H9 (cell line): Measurements from ENCODE around the gene RICTOR. TPM values are rescaled to one million over a fixed set of nuclear protein-coding genes. Genes with fewer than 3 reads are reported as not detected.
A peak's percentile ranks its signal among the peaks of the same experiment; 100 is the strongest.

Experiments used
- DNase-seq: peaks from one replicate; pipeline ENCODE4 v3.0.0-alpha.2; 2017
- H2AFZ ChIP-seq: one replicate; pipeline ENCODE4 v1.6.1; 2013; ENCODE audit warnings: mild to moderate bottlenecking, low read length, control low read depth, moderate library complexity
- H2AK5ac ChIP-seq: 2 replicates; pipeline ENCODE4 v1.6.1; 2013; ENCODE audit warnings: low read length, control low read depth, mixed read lengths; ENCODE audit not compliant: insufficient read length
- H2BK120ac ChIP-seq: one replicate; pipeline ENCODE4 v1.6.1; 2013; ENCODE audit warnings: low read depth, mild to moderate bottlenecking, low read length, control low read depth, inconsistent platforms; ENCODE audit not compliant: poor library complexity, severe bottlenecking
- H2BK12ac ChIP-seq: 2 replicates; pipeline ENCODE4 v1.6.1; 2013; ENCODE audit warnings: low read length, control low read depth, mixed read lengths, low read depth; ENCODE audit not compliant: insufficient read length
- H2BK15ac ChIP-seq: 2 replicates; pipeline ENCODE4 v1.6.1; 2013; ENCODE audit warnings: low read depth, low read length, control low read depth
- H2BK20ac ChIP-seq: one replicate; pipeline ENCODE4 v1.6.1; 2013; ENCODE audit warnings: low read depth, mild to moderate bottlenecking, low read length, control low read depth, inconsistent platforms; ENCODE audit not compliant: poor library complexity, severe bottlenecking
- H2BK5ac ChIP-seq: 2 replicates; pipeline ENCODE4 v1.6.1; 2013; ENCODE audit warnings: low read length, control low read depth, mixed read lengths; ENCODE audit not compliant: insufficient read length
- H3K14ac ChIP-seq: 2 replicates; pipeline ENCODE4 v1.6.1; 2013; ENCODE audit warnings: low read length, control low read depth; ENCODE audit not compliant: insufficient read depth
- H3K18ac ChIP-seq: 2 replicates; pipeline ENCODE4 v1.6.1; 2013; ENCODE audit warnings: low read depth, mild to moderate bottlenecking, mixed read lengths, low read length, control low read depth; ENCODE audit not compliant: insufficient read length
- H3K23ac ChIP-seq: 2 replicates; pipeline ENCODE4 v1.6.1; 2013; ENCODE audit warnings: low read length, control low read depth, mixed read lengths, low read depth; ENCODE audit not compliant: insufficient read length
- H3K23me2 ChIP-seq: 2 replicates; pipeline ENCODE4 v1.6.1; 2013; ENCODE audit warnings: low read depth, mild to moderate bottlenecking, mixed read lengths, low read length, control low read depth; ENCODE audit not compliant: insufficient read length, poor library complexity, severe bottlenecking
- H3K27ac ChIP-seq: 2 replicates; pipeline ENCODE4 v1.5.1; 2013; ENCODE audit warnings: low read length, control low read depth, mixed read lengths, low read depth; ENCODE audit not compliant: insufficient read length
- H3K27me3 ChIP-seq: 2 replicates; pipeline ENCODE4 v1.6.1; 2013; ENCODE audit warnings: low read length, control low read depth, inconsistent platforms; ENCODE audit not compliant: insufficient read depth
- H3K4ac ChIP-seq: 2 replicates; pipeline ENCODE4 v1.6.1; 2013; ENCODE audit warnings: low read depth, mild to moderate bottlenecking, control low read depth, inconsistent platforms, low read length, moderate library complexity
- H3K4me1 ChIP-seq: 2 replicates; pipeline ENCODE4 v1.6.1; 2013; ENCODE audit warnings: low read length, control low read depth, inconsistent platforms; ENCODE audit not compliant: insufficient read depth
- H3K4me2 ChIP-seq: 2 replicates; pipeline ENCODE4 v1.6.1; 2013; ENCODE audit warnings: low read length, control low read depth, mixed read lengths; ENCODE audit not compliant: insufficient read length, insufficient read depth
- H3K56ac ChIP-seq: 2 replicates; pipeline ENCODE4 v1.6.1; 2013; ENCODE audit warnings: low read depth, mild to moderate bottlenecking, mixed read lengths, low read length, control low read depth; ENCODE audit not compliant: insufficient read length
- H3K79me1 ChIP-seq: 2 replicates; pipeline ENCODE4 v1.6.1; 2013; ENCODE audit warnings: low read depth, mild to moderate bottlenecking, moderate library complexity, low read length, control low read depth, inconsistent platforms; ENCODE audit not compliant: insufficient read depth, poor library complexity, severe bottlenecking
- H3K79me2 ChIP-seq: 2 replicates; pipeline ENCODE4 v1.6.1; 2013; ENCODE audit warnings: low read length, control low read depth, inconsistent platforms; ENCODE audit not compliant: insufficient read depth
- H3K9ac ChIP-seq: 2 replicates; pipeline ENCODE4 v1.6.1; 2013; ENCODE audit warnings: low read length, control low read depth, mixed read lengths; ENCODE audit not compliant: insufficient read length; ENCODE audit errors: extremely low read depth
- H3K9me3 ChIP-seq: one replicate; pipeline ENCODE4 v1.6.1; 2013; ENCODE audit warnings: low read depth, low read length, inconsistent platforms; ENCODE audit not compliant: control insufficient read depth
- H3T11ph ChIP-seq: one replicate; pipeline ENCODE4 v1.6.1; 2013; ENCODE audit warnings: mild to moderate bottlenecking, low read length, control low read depth, inconsistent platforms
- H4K20me1 ChIP-seq: one replicate; pipeline ENCODE4 v1.6.1; 2013; ENCODE audit not compliant: control insufficient read depth, insufficient read length, insufficient read depth
- H4K5ac ChIP-seq: 2 replicates; pipeline ENCODE4 v1.6.1; 2013; ENCODE audit warnings: low read depth, mild to moderate bottlenecking, mixed read lengths, low read length, control low read depth; ENCODE audit not compliant: insufficient read length
- H4K8ac ChIP-seq: replicated peaks from 2 replicates; pipeline ENCODE4 v1.6.1; 2013; ENCODE audit warnings: low read length, control low read depth, mixed read lengths, low read depth; ENCODE audit not compliant: insufficient read length
- H4K91ac ChIP-seq: 2 replicates; pipeline ENCODE4 v1.6.1; 2013; ENCODE audit warnings: low read depth, mild to moderate bottlenecking, moderate library complexity, mixed read lengths, low read length, control low read depth; ENCODE audit not compliant: insufficient read length
- H3K27ac Mint-ChIP-seq, 3 experiments: 2 replicates in 2 of 3; 3 replicates in 1 of 3; pipeline ENCODE4 v1.8.0; 2020 to 2021; ENCODE audit warnings: mixed read lengths in 3 of 3, mild to moderate bottlenecking in 1 of 3, moderate library complexity in 1 of 3
- H3K27me3 Mint-ChIP-seq: 2 replicates; pipeline ENCODE4 v1.8.0; 2021; ENCODE audit warnings: low read depth, mild to moderate bottlenecking, moderate library complexity, mixed read lengths
- H3K36me3 Mint-ChIP-seq, 3 experiments: 2 replicates in 2 of 3; 3 replicates in 1 of 3; pipeline ENCODE4 v1.8.0; 2020 to 2021; ENCODE audit warnings: low read depth in 3 of 3, mixed read lengths in 3 of 3; ENCODE audit not compliant: insufficient read depth in 1 of 3
- H3K4me1 Mint-ChIP-seq, 2 experiments: 2 replicates each; pipeline ENCODE4 v1.8.0; 2020; ENCODE audit warnings: mixed read lengths in 2 of 2
- H3K4me3 Mint-ChIP-seq, 2 experiments: 2 replicates in 1 of 2; 3 replicates in 1 of 2; pipeline ENCODE4 v1.8.0; 2020 to 2021; ENCODE audit warnings: mild to moderate bottlenecking in 2 of 2, mixed read lengths in 2 of 2, moderate library complexity in 1 of 2
- H3K9me3 Mint-ChIP-seq, 2 experiments: 2 replicates in 1 of 2; 3 replicates in 1 of 2; pipeline ENCODE4 v1.8.0; 2020; ENCODE audit warnings: mild to moderate bottlenecking in 2 of 2, mixed read lengths in 2 of 2, moderate library complexity in 1 of 2
- WGBS: extraction: QIAGEN DNeasy Blood & Tissue Kit; methylation state at CpG from one replicate; pipeline ENCODE4 v1.1.7; 2013; ENCODE audit warnings: missing lambda C conversion rate, low lambda C conversion rate, mixed read lengths; ENCODE audit not compliant: insufficient read length; ENCODE audit errors: extremely low coverage; 5-methylcytosine and 5-hydroxymethylcytosine counted together
- total RNA-seq: library from RNA; stranded (reverse); gene quantifications from 2 replicates; pipeline ENCODE4 v1.2.1, GENCODE V29; 2021
- TF ChIP-seq, protein P1 (sequence below): fragments of 200-600 bp; sonication (generic); conservative IDR thresholded peaks from 3 replicates; pipeline ENCODE4 v1.8.0; 2021; ENCODE audit warnings: antibody characterized with exemption, mild to moderate bottlenecking

Gene RICTOR
- total RNA-seq, 1 experiment from 2014 or later: 20.9 TPM

DNA sequence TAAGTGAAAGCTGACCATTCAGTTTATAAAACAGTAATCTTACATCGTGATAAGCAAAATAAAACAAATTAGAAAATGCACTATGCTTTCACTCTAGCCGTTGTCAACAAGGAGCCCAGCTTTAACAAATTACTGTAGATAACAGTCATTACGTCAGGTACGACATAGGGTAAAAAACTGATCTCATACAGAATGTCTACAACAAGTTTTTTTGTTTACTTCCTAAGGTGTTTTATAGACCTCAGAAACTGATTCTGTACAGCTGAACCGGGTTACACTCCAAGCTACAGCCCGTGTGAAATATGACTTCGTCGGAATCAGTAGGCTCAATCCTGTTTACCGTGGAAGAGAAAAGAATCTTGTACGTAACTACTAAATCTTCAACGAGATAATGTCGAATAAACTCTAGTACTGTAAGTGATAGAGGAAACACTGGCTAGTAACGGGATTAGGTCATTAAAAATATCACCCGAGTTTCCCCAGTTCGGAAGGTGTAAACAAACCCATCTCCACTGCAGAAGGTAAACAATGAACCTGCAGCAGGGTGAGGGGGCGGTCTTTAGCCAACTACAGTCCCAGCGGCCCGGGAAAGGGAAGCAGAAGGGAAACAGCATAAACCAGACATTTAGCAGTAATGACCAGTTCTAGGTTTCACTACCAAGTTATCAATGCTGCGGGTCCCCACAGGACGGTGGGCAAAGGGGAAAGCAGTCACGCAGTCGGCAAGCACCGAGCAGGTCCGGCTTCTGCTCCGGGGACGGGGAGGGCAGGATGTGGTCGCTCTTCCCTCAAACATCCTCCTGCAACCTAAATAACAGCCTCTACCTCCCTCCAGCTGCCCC lies 1.1 kb downstream of the RICTOR start:
- peak overlapping the region; percentile 93 for H3K9ac ChIP-seq
- H4K8ac ChIP-seq: no peak overlapping the region
- peaks cover 4% of the 10 kb centered on the region; the same call in 1 of the 2 replicates for H3K79me2 ChIP-seq
- no peak overlapping the region for H4K91ac ChIP-seq
- H3K23ac ChIP-seq: no peak overlapping the region
- H4K5ac ChIP-seq: peak overlapping the region; percentile 30
- Mint-ChIP-seq H3K4me3 (peak overlapping the region; percentile 93 to 96), H3K27ac (peak overlapping the region; percentile 92 to 98 (median 98)), H3K36me3 (peaks cover 0 to 3% (median 0%) of the 10 kb centered on the region in 3 experiments; a peak in 3 of 7 replicates), H3K9me3 (no peaks in the 10 kb centered on the region), H3K27me3 (no peaks in the 10 kb centered on the region), H3K4me1 (peaks cover 26 to 31% of the 10 kb centered on the region in 2 experiments)
- H3T11ph ChIP-seq: no peak overlapping the region
- no peak overlapping the region for H2AFZ ChIP-seq
- peak overlapping the region; percentile 28 for H2BK5ac ChIP-seq
- no peaks in the 10 kb centered on the region for H3K79me1 ChIP-seq
- TF ChIP-seq, protein P1, sequence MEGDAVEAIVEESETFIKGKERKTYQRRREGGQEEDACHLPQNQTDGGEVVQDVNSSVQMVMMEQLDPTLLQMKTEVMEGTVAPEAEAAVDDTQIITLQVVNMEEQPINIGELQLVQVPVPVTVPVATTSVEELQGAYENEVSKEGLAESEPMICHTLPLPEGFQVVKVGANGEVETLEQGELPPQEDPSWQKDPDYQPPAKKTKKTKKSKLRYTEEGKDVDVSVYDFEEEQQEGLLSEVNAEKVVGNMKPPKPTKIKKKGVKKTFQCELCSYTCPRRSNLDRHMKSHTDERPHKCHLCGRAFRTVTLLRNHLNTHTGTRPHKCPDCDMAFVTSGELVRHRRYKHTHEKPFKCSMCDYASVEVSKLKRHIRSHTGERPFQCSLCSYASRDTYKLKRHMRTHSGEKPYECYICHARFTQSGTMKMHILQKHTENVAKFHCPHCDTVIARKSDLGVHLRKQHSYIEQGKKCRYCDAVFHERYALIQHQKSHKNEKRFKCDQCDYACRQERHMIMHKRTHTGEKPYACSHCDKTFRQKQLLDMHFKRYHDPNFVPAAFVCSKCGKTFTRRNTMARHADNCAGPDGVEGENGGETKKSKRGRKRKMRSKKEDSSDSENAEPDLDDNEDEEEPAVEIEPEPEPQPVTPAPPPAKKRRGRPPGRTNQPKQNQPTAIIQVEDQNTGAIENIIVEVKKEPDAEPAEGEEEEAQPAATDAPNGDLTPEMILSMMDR: no peak
- no peak overlapping the region for H2BK15ac ChIP-seq
- H2AK5ac ChIP-seq: no peak overlapping the region
- no peak overlapping the region for H2BK20ac ChIP-seq
- H3K27ac ChIP-seq: peak overlapping the region; percentile 71
- H3K27me3 ChIP-seq: no peaks in the 10 kb centered on the region
- peak overlapping the region; percentile 68 for H3K4me2 ChIP-seq
- H3K4ac ChIP-seq: no peak overlapping the region
- no peaks in the 10 kb centered on the region for H4K20me1 ChIP-seq
- H2BK12ac ChIP-seq: no peak overlapping the region
- peak; percentile 53 for DNase-seq
- no peak overlapping the region for H2BK120ac ChIP-seq
- H3K23me2 ChIP-seq: peaks cover 7% of the 10 kb centered on the region
- WGBS: no CpG with 5 or more reads among the region's 27 CpGs
- peak overlapping the region; percentile 89 for H3K18ac ChIP-seq
- H3K9me3 ChIP-seq: no peaks in the 10 kb centered on the region
- H3K14ac ChIP-seq: peak overlapping the region; percentile 76
- H3K4me1 ChIP-seq: peaks cover 3% of the 10 kb centered on the region; the same call in 1 of the 2 replicates
- peak overlapping the region; percentile 8 for H3K56ac ChIP-seq
